Activated T-cell treated with anti-CD3 and anti-CD28 coated beads, Interleukin-2, amount 50 U/mL, for 1 hour (primary cell): Measurements from ENCODE around the gene IFIT3.
"Not testable (repeated sequence)": the region's sequence is repeated elsewhere in the genome, so short reads cannot be mapped to it uniquely, and the experiment has no call there.

Source experiments
- DNase-seq: peaks from one replicate; pipeline ENCODE4 v3.0.0-alpha.2; 2020

IFIT3 gene

GRCh38 chr10:89327803-89328441 lies at the start of gene IFIT3:
Gene IFIT3, plus strand, starts transcription at chr10:89327997. Its CDS starts 77 bp downstream, at chr10:89328074.
- no peak for DNase-seq

DNA sequence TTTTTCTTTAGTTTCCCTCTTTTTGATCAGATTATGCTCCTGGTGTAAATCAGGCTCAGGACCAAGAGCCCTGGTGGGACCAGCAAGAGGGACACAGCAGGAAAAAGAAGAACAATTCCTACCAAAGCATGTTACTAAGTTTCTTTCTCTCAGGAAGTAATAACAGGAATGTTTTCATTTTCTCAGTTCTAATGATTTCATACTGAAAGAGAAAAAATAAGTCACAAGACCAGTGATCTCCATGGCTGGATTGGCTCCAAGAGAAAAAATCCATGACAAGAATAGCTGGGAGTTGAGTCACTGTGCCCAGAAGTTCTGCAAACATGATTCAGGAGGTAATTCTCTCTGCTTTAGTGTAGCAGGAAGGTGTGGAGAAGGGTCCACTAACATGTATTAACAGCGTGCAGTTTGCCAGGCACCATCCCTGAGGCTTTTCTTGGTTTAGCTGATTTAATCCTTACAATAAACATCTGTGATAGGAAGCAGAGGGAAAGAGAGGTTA lies 49.7 kb upstream of the IFIT3 start:
- DNase-seq = no peak

DNA sequence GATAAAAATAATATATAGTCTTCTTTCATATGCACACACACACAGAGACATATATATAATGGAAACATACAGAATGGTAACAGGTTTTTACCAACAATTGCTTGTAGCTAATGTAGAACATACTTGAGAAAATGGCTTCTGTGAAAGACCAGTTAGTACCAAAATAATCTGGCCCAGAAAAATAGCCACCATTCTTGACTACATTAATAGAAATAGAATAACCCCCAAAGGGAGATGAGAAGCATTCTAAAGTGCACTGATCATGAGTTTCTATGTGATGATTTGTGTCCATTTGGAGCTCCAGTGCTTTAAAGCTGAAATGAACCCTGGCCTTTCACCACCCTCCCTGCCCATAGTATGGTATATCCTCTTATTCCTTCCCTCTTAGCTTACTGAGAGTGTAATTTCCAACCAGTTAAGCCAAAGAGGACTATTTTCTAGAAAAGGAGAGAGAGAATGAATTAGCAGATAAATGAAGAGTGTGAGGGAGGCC lies 48.9 kb upstream of the IFIT3 start:
- DNase-seq = no peak

GRCh38 chr10:89279421-89279869 lies 48.4 kb upstream of the IFIT3 start:
- DNase-seq = no peak

GRCh38 chr10:89280508-89280907 lies 47.3 kb upstream of the IFIT3 start:
- DNase-seq = no peak

DNA sequence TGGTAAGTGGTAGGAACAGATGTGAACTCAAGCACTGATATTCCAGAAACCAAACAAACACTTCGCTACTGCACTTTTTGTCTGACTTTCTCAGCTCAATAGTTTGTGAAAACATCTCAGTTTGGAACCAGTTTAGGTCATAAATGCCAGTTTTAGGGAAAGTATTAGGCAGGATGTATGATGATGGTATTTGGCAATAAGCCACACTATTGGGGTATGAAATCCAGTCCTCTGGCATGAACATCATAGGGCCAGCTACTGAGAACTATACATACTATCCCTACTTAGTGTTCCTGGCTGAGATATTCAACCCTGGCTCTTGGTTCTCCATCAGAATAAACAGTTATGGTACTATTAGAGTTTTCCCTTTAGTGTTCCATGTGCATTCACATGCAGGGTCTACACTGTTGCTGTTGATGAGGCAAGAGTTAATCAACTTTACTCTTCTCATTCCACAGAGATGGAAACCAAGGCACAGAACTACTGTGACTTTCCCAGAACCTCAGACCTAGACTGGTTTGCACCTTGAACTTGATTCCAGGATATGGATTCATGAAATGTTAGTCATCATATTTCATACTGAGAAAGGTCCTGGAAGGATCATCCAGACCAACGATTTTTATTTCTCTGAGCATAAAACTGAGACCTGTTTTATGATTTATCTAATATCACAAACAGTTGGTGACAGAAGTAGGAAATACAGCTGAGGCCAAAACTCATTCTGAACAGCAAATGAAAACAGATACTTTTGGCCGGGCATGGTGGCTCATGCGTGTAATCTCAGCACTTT lies 46.0 kb upstream of the IFIT3 start:
- no peak for DNase-seq

- DNase-seq = no peak
These were observed 44.5 kb upstream of the IFIT3 start for GRCh38 chr10:89283025-89283935.

DNA sequence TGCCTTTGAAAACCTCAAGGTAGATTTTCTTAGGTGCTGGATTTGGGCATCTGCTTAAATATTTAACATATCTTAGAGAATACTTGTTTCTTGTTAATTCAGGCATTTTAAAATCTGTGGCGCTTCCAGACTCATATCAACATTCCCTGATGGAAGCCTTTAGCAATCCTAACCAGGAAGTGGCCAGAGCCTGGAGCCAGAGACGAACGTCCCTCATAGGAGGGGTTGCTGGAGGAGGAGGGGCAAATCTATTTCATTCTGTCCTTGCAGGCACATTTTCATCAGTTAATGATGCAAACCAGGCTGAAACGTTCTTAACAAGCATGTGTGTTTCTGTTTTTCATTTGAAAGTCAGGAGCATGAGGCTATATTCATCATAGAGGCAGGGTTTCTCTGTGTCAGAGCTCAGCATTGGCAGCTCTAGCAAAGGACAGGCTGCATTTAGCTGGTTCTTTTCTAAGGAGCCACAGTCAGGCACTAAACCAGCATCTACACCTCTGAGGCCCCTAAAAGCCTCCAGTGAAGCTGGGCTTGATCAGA lies 43.8 kb upstream of the IFIT3 start:
- no peak for DNase-seq

- DNase-seq = not testable (repeated sequence)
These were observed 43.1 kb upstream of the IFIT3 start for GRCh38 chr10:89284711-89285110.

GRCh38 chr10:89285303-89285702 lies 42.5 kb upstream of the IFIT3 start:
- not testable (repeated sequence) for DNase-seq

GRCh38 chr10:89294721-89295239 lies 33.0 kb upstream of the IFIT3 start:
- no peak for DNase-seq

DNA sequence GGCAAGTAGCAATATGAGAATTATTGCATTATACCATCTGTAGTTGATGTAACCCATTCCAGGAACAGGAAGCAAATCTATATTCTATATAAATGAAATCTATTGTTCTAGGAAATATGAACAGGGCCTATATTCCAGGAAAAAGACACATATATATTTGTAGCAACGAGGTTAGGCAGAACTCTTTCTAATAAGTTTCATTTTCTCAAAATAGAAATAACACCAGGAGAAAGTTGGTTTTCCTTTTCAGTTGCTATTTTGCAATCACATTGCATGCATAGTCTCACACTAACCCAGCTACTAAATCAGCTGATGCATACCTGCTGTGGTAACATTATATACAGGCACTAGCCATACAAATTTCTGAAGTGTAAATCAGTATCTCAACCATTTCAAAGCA lies 32.2 kb upstream of the IFIT3 start:
- DNase-seq = no peak

GRCh38 chr10:89296220-89296648 lies 31.6 kb upstream of the IFIT3 start:
- no peak for DNase-seq

DNA sequence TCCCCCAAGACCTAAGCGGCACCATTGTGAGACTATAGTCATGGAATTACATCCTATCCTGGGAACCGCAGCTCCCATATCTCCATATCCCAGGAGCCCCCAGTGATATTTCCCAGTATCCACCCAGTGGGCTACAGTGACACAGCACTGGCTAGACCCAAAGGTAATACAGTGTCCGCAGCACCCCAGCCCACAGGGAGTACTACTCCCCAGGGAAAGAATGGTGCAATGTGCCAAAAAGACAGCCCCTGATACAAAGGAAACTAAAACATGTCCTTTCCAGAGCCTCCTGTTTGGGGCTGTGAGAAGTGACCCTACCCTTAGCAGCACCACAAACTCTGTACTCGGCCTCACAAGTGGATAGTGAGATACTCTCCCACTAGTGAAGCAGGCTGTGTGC lies 30.4 kb upstream of the IFIT3 start:
- no peak for DNase-seq

- no peak for DNase-seq
These were observed 30.0 kb upstream of the IFIT3 start for GRCh38 chr10:89297791-89298190.

DNA sequence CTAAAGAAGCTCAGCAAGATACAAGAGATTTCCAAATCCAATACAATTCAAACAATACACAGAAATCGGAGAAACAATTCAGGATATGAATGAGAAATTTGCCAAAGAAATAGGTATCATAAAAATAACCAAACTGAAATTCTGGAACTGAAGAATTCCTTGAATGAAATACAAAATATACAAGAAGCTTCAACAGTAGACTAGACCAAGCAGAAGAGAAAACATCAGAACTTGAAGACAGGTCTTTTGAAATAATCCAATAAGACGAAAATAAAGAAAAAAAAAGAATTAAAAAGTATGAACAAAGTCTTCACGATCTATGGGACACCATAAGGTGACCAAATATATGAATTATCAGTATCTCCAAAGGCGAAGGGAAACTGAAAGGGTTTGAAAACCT lies 28.8 kb upstream of the IFIT3 start:
- DNase-seq = no peak

DNA sequence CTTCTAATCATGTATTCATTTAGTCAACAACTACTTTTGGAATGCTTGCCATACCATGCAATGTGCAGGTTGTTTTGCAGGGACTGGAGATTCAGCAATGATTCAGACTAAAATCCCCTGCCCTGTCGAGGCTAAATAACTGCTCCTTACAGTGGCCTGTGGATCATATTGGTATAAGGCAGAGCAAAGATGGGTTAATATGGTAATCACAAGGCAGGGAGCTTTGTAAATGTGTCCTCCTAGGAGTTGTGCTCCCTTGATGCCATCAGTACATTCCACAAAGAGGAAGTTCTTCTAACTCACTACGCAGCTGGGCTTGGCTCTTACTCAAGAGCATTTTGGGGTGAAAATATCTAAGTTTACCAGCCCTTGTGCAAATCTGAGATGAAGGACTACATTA lies 26.6 kb upstream of the IFIT3 start:
- no peak for DNase-seq

GRCh38 chr10:89301721-89302445 lies 25.9 kb upstream of the IFIT3 start, which contains the start of gene IFIT2:
Gene IFIT2, plus strand, starts transcription at chr10:89302046. Its CDS starts 78 bp downstream, at chr10:89302124.
- peak; percentile 29 for DNase-seq

GRCh38 chr10:89302625-89303024 lies 25.2 kb upstream of the IFIT3 start:
- no peak for DNase-seq

DNA sequence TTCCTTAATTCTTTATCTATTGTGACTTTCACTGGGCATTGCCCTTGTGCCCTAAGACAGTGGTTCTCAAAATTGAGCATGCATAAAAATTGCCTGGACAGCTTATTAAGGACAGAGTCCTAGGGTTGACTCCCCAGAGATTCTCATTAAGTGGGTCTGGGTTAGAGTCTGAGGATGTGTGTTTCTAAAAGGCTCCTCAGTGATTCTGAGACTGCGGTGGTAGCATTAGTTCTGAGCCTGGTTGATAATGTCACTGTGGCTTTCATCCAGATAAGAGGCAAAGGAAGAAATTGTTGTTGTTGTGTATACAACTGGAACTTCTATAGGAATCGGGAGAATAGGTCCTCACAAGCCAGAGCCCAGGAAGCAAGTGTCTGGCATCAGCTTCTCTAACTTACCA lies 24.6 kb upstream of the IFIT3 start:
- no peak for DNase-seq

- DNase-seq = no peak
These were observed 23.8 kb upstream of the IFIT3 start for GRCh38 chr10:89304026-89304425.

GRCh38 chr10:89304446-89304845 lies 23.4 kb upstream of the IFIT3 start:
- no peak for DNase-seq
